Adrenal gland (tissue), 5 donors: ENCODE measurements around the gene BIRC7.

Experiments
- POLR2A ChIP-seq, 2 donors: fragments of 450-650 bp; IDR thresholded peaks; one replicate each; pipeline ENCODE4 v1.6.1; 2017; ENCODE audit warnings: antibody characterized with exemption in 2 of 2, mild to moderate bottlenecking in 2 of 2, moderate library complexity in 1 of 2
- TF ChIP-seq, protein P1 (sequence below), 6 experiments: fragments of 450-650 bp in 4 of 6; fragments of 200-600 bp in 2 of 6; sonication (generic) in 1 of 6; IDR thresholded peaks; 1 replicate in 5 of 6; 2 replicates in 1 of 6; pipeline versions ENCODE4 v1.5.1 to v1.8.0; 2016 to 2021; ENCODE audit warnings: antibody characterized with exemption in 6 of 6, mild to moderate bottlenecking in 2 of 6, moderate library complexity in 1 of 6
- donor health status: DM: no; HTN: no; CAD: no.

DNA sequence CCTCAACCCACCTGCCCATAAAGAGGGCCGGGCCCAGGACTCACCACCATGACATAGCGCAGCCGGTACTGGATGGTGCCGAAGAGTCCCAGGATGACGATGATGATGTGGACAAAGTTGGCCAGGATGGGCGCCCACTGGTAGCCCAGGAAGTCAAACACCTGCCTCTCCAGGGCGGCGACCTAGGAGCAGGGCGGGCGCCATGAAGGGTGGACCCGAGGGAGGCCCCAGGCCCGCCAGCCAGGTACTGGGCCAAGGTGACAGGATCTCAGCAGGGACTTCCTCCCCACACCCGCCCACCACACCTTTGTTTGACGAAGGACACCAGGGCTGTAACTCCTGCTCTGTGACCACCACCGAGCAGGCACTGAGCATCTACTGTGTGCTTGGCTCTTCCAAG, 14.2 kb downstream of the BIRC7 start:
- TF ChIP-seq, protein P1, sequence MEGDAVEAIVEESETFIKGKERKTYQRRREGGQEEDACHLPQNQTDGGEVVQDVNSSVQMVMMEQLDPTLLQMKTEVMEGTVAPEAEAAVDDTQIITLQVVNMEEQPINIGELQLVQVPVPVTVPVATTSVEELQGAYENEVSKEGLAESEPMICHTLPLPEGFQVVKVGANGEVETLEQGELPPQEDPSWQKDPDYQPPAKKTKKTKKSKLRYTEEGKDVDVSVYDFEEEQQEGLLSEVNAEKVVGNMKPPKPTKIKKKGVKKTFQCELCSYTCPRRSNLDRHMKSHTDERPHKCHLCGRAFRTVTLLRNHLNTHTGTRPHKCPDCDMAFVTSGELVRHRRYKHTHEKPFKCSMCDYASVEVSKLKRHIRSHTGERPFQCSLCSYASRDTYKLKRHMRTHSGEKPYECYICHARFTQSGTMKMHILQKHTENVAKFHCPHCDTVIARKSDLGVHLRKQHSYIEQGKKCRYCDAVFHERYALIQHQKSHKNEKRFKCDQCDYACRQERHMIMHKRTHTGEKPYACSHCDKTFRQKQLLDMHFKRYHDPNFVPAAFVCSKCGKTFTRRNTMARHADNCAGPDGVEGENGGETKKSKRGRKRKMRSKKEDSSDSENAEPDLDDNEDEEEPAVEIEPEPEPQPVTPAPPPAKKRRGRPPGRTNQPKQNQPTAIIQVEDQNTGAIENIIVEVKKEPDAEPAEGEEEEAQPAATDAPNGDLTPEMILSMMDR (IDR thresholded peaks at IDR 0.05): no peak
- no peak for TF ChIP-seq POLR2A (IDR thresholded peaks at IDR 0.05)
